Mammary epithelial cell (primary cell): ENCODE data around the gene TMEM212.

ENCODE experiments used
- EZH2 ChIP-seq: IDR thresholded peaks from 2 replicates; pipeline ENCODE4 v1.6.1; 2012; ENCODE audit warnings: low read length, inconsistent platforms, borderline replicate concordance
- TF ChIP-seq, protein P1 (sequence below), 2 donors: IDR thresholded peaks in 1 of 2; conservative IDR thresholded peaks in 1 of 2; 2 replicates each; pipeline ENCODE4 v1.5.1; 2011 to 2012; ENCODE audit warnings: inconsistent platforms in 2 of 2, low read length in 2 of 2, mild to moderate bottlenecking in 2 of 2, control low read depth in 1 of 2, low read depth in 1 of 2; ENCODE audit not compliant: insufficient read depth in 1 of 2; ENCODE audit errors: extremely low read depth in 1 of 2

DNA sequence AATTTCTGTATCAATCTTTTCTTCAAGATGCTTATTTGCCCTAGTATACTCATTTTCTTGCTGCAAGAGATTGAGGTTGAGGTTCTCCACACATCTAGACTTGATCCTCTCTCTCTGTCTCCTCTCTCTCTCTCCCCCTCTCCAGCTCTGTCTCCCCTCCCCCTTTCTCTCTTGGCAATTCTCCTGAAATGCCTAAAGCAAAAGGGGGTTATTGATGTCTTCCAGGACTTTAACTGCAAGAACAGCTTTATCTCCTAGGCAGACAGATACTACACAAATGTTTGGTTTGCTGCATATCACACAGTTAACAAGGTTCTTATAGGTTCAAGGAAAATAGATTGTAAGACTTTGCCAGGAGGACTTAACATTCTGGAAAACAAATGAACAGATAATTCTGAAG, 52.1 kb downstream of the TMEM212 start:
- TF ChIP-seq, protein P1, sequence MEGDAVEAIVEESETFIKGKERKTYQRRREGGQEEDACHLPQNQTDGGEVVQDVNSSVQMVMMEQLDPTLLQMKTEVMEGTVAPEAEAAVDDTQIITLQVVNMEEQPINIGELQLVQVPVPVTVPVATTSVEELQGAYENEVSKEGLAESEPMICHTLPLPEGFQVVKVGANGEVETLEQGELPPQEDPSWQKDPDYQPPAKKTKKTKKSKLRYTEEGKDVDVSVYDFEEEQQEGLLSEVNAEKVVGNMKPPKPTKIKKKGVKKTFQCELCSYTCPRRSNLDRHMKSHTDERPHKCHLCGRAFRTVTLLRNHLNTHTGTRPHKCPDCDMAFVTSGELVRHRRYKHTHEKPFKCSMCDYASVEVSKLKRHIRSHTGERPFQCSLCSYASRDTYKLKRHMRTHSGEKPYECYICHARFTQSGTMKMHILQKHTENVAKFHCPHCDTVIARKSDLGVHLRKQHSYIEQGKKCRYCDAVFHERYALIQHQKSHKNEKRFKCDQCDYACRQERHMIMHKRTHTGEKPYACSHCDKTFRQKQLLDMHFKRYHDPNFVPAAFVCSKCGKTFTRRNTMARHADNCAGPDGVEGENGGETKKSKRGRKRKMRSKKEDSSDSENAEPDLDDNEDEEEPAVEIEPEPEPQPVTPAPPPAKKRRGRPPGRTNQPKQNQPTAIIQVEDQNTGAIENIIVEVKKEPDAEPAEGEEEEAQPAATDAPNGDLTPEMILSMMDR (conservative IDR thresholded peaks at IDR 0.05 in 1 of 2, IDR thresholded peaks at IDR 0.05 in 1 of 2; ENCODE audit: extremely low read depth in 1 of 2, insufficient read depth in 1 of 2, low read depth in 1 of 2, low read length in 2 of 2): no peak
- no peak for TF ChIP-seq EZH2
